GM19035 (cell line): ENCODE measurements around the gene DVL1.
"Not testable (repeated sequence)": the region's sequence is repeated elsewhere in the genome, so short reads cannot be mapped to it uniquely, and the experiment has no call there.

ENCODE experiments used
- ATAC-seq: cut with Tn5 transposase; IDR thresholded peaks from one replicate; pipeline ENCODE4 v1.9.1; 2021; ENCODE audit not compliant: unreplicated experiment

The DVL1 gene

GRCh38 chr1:1373815-1374588 is 24.8 kb upstream of the DVL1 start:
- ATAC-seq = no peak

- no peak for ATAC-seq
Observed at GRCh38 chr1:1373051-1373814, 24.0 kb upstream of the DVL1 start.

- no peak for ATAC-seq
Observed at GRCh38 chr1:1371746-1372711, 22.8 kb upstream of the DVL1 start.

- no peak for ATAC-seq
Observed at GRCh38 chr1:1371364-1371745, 22.1 kb upstream of the DVL1 start.

- no peak for ATAC-seq
Observed at GRCh38 chr1:1370771-1371300, 21.6 kb upstream of the DVL1 start.

GRCh38 chr1:1370094-1370493 is 20.9 kb upstream of the DVL1 start:
- ATAC-seq = not testable (repeated sequence)

GRCh38 chr1:1367315-1367714 is 18.1 kb upstream of the DVL1 start:
- ATAC-seq = no peak

- ATAC-seq = no peak
Observed at GRCh38 chr1:1366699-1367066, 17.5 kb upstream of the DVL1 start.

GRCh38 chr1:1365875-1366698 is 16.9 kb upstream of the DVL1 start:
- ATAC-seq = no peak

GRCh38 chr1:1364266-1364665 is 15.0 kb upstream of the DVL1 start:
- no peak for ATAC-seq

GRCh38 chr1:1361982-1362423 is 12.8 kb upstream of the DVL1 start:
- ATAC-seq = no peak

GRCh38 chr1:1361233-1361981 is 12.2 kb upstream of the DVL1 start:
- no peak for ATAC-seq

GRCh38 chr1:1360506-1361169 is 11.4 kb upstream of the DVL1 start:
- ATAC-seq = no peak

- no peak for ATAC-seq
Observed at GRCh38 chr1:1359664-1360468, 10.6 kb upstream of the DVL1 start.

GRCh38 chr1:1359308-1359663 is 10.1 kb upstream of the DVL1 start:
- ATAC-seq = no peak

- no peak for ATAC-seq
Observed at GRCh38 chr1:1358433-1359271, 9.4 kb upstream of the DVL1 start, which contains the start of gene MXRA8. TSS of gene MXRA8 (minus strand) at chr1:1358555. CDS start at chr1:1358504, 51 bp downstream.

GRCh38 chr1:1357871-1358432 is 8.7 kb upstream of the DVL1 start:
- ATAC-seq = no peak
